ENCODE results near the gene NKAIN4.
"Not testable (repeated sequence)": the region's sequence is repeated elsewhere in the genome, so short reads cannot be mapped to it uniquely, and the experiment has no call there.

The NKAIN4 gene

GRCh38 chr20:63238031-63238430, 16.2 kb downstream of the NKAIN4 start:
- no peak for DNase-seq (ENCODE audit: low read depth in 2 of 2)

DNA sequence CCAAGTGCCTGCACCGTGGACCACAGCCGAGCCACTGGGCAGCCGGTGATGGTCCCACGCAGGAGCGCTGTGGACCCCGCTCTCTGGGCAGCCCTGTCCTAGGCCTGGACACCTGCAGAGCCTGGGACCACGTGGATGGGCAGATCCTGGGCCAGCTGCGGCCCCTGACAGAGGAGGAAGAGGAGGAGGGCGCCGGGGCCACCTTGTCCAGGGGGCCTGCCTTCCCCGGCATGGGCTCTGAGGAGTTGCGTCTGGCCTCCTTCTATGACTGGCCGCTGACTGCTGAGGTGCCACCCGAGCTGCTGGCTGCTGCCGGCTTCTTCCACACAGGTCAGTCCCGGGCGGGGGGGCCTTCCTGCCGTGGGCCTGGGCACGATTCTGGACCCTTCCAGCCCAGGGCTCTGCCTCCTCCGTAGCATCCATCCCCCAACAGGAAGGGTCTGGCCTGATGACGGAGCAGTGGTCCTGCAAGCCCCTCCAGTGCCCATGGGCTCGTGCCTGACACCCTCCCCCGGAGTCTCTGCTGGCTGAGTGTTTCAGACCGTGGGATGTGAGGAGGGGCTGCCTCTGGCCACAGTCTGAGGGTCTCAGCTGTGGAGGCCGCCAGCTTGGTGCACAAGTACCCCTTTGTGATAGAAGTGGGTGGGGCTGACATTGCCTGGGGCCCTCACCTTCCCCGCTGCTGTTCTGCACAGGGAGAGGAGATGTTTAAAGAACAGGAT, 18.0 kb downstream of the NKAIN4 start:
- DNase-seq (ENCODE audit: low read depth in 2 of 2): no peak

DNA sequence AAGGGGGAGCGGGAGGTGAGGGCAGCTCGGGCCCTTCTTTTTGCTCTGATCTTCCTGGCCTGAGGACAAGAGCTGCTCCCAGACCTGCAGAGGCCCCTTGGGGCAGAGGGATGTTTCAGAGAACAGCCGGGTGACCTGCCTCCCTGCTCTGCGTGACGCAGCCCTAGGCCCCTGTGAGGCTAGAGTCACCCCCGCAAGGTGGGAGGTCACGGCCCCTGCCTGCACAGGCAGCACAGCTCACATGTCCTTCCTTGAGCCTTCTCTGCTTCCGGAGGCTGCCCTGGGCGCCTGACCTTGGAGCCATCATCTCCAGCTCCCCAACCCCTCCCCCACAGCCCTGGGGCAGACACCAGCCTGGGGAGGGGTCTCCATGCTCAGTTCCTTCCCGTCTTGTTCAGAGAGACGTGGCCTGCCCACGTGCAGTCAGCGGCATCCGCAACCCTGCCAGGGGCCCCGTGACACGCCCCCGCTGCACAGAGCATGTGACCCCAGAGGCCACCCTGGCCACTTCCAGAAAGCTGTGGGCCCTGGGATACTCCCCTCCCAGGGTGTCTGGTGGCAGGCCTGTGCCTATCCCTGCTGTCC, 18.8 kb downstream of the NKAIN4 start, which contains the start of gene BIRC7:
TSS of gene BIRC7 (plus strand) at position 507 of the 585 bp plus-strand sequence. CDS start 192 bp downstream, outside the sequence.
- DNase-seq (ENCODE audit: low read depth in 2 of 2): no peak

- no peak for DNase-seq (ENCODE audit: low read depth in 2 of 2)
These were observed 19.4 kb downstream of the NKAIN4 start for GRCh38 chr20:63234693-63235398.

- DNase-seq (ENCODE audit: low read depth in 2 of 2): no peak
These were observed 20.3 kb downstream of the NKAIN4 start for GRCh38 chr20:63233924-63234323.

DNA sequence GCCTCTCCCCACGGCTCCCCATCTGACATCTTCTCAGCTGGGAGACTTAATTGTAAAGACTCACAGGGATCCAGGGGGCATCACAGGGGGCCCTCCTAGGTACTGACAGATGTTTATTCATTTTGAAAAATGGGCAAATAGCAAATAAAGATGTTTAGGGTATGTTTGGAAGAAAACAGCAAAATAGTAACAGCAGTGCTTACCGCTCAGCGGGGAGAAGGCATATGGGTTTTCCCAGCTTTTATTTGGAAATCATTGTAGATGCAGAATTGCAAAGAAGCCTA, 21.3 kb downstream of the NKAIN4 start:
- DNase-seq (ENCODE audit: low read depth in 2 of 2): no peak

DNA sequence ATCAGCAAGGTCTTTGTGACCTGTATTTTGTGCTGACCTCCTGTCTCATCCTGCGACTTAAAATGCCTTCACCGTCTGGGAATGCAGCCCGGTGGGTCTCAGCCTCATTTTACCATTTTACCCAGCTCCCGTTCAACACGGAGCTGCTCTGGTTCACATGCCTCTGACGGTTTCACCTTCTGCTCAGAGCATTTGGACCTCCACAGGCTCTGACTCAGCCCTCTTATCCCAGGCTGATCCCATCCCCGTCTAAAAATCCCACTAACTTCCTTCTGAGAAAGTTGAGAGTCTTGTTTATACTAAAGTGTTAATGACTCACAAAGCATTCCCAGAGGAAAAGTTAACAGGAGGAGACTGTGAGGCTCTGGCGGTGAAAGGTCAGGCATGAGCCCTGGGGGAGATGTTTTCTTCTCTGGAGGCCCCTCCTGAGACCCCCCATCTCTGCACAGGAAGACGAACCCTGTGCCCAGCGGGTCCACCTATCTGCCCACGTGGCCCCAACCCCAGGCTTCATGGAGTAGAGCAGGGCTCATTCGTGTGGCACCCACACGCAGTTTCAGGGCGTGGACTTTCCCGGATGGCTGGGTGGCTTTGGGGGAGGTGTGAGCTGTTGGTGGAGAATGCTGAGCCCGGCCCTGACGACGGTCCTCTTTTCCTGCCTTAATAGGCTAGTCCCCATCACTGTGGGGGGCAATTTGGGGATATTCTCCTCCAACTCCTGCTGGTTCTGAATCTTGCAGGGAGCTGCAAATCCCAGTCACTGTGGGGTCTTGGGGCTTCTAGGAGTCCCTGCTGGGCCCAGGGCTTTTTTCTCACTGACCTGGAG, 21.8 kb downstream of the NKAIN4 start:
- no peak for DNase-seq (ENCODE audit: low read depth in 2 of 2)

GRCh38 chr20:63230800-63231268, 23.4 kb downstream of the NKAIN4 start:
- no peak for DNase-seq (ENCODE audit: low read depth in 2 of 2)

GRCh38 chr20:63228806-63229205, 25.5 kb downstream of the NKAIN4 start:
- DNase-seq (ENCODE audit: low read depth in 2 of 2): no peak

- DNase-seq (ENCODE audit: low read depth in 2 of 2): no peak
These were observed 27.0 kb downstream of the NKAIN4 start for GRCh38 chr20:63227260-63227659.

DNA sequence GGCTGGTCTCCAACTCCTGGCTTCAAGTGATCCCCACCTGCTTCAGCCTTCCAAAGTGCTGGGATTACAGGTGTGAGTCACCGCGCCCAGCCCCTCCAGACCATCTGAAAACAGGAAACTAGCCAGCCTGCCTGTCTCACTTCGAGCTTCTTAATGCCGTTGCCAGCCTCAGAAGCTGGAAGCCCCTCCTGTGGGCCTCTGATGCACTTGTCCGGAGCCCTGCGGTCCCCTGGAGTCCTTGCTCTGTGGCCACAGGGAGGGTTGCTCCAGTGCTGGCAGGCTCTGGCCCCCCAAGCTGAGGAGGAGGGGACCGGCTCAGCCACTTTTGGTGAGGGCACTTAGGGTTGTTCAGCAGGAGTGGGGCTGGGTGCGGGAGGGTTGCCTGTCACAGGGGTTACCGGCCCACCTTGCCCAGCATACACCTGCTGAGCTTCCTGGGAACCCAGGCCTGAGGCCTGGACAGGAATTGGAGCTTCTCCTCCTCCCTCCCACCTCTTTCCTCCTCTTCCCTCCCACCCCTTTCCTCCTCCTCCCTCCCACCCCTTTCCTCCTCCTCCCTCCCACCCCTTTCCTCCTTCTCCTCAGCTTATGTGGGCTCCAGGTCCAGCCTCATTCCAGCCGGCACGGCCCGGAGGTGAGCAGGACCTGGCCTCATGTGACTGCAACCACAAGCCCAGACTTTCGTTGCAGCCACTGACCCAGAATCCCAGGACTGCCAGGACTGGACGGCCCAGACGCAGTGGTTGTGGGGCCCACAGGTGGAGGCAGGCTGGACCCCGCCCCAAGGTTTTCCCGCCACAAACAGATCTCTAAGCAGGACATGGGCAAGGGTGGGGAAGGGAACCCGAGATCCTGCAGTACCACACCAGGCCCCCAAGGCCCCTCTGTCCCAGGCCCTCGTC, 28.0 kb downstream of the NKAIN4 start:
- DNase-seq (ENCODE audit: low read depth in 2 of 2): no peak

DNA sequence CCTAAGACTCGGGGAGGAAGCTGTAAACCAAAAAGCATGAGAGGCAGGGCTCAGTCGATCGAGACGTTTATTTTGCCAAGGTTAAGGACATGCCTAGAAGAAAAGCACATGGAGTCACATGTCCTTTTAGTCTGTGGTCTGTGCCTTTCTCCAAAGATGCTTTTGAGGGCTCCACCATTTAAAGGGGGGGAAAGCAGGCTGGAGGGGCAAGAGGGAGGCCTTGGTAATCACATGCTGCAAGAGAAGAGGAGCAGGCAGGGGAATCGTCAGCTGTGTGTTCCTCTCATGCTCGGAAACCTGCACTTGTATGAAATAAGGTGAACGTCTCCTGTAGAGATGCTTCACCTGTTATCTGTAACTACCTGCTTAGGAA, 29.2 kb downstream of the NKAIN4 start:
- no peak for DNase-seq (ENCODE audit: low read depth in 2 of 2)

GRCh38 chr20:63224412-63225081, 29.7 kb downstream of the NKAIN4 start:
- no peak for DNase-seq (ENCODE audit: low read depth in 2 of 2)

DNA sequence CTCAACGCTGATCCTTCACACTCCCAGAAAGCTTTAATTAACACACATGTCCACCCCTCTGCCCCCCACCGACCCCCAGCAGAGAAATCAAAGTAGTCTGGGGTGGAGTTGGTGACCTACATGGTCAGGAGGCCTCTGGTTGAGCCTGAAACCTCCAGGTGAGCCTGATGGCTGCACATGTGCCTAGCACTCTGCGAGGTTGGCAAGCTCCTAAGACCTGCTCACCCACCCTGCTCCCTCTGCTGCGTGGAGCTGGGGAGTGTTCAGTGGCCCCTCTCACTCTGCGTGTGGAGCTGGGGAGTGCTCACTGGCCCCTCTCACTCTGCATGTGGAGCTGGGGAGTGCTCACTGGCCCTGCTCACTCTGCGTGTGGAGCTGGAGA, 30.4 kb downstream of the NKAIN4 start:
- no peak for DNase-seq (ENCODE audit: low read depth in 2 of 2)

- DNase-seq (ENCODE audit: low read depth in 2 of 2): no peak
These were observed 31.0 kb downstream of the NKAIN4 start for GRCh38 chr20:63223121-63223825.

DNA sequence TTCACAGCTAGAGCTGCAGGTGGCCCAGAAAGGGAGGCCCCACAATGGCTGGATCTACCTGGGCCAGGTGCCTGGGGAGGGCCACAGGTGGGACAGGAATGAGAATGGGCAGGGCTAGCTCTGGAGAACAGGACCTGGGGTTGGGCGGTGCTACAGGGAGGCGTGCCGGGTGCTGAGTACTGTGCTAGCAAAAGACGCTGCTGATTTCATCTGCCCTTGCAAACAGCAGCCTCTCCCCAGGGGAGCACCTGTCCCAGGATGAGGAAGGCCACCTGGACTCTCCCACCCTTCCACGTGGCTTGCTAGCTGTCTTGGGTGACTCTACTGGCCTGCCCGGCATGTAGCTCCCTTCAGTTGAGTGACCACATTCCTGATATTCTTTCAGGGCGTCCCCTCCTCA, 31.7 kb downstream of the NKAIN4 start:
- no peak for DNase-seq (ENCODE audit: low read depth in 2 of 2)

GRCh38 chr20:63221400-63222053, 32.7 kb downstream of the NKAIN4 start:
- DNase-seq (ENCODE audit: low read depth in 2 of 2): not testable (repeated sequence)

GRCh38 chr20:63220696-63221399, 33.4 kb downstream of the NKAIN4 start:
- no peak for DNase-seq (ENCODE audit: low read depth in 2 of 2)

Data from activated CD8-positive, alpha-beta memory T cell treated with anti-CD3 and anti-CD28 coated beads for 4 hours (primary cell).